K562 (cell line): ENCODE data around the gene MSX1. TPM values are rescaled to one million over a fixed set of nuclear protein-coding genes. Genes with fewer than 3 reads are reported as not detected.

Experiments used
- ATAC-seq: fragments of 200-7000 bp; cut with Tn5 transposase; 3 replicates; pipeline ENCODE4 v1.9.1; 2020; ENCODE audit warnings: moderate library complexity
- BruUV-seq: library from RNA; stranded (reverse); fragments of 400-500 nt; replicated peaks from 2 replicates; lab custom pipeline; 2021; lab: Mats Ljungman, UMichigan
- CTCF ChIA-PET: fragments of 300-600 bp; formaldehyde crosslinking; extraction: SDS; loops from one replicate; lab custom pipeline; 2021; ENCODE audit warnings: low intra/inter-chr PET ratio; lab: Yijun Ruan, JAX
- POLR2A ChIA-PET: fragments of 300-600, 350-650 bp; sonication (Branson Sonifier 250); formaldehyde crosslinking; extraction: SDS; loops from one replicate; lab custom pipeline; 2021; ENCODE audit warnings: antibody characterized with exemption, inconsistent platforms; lab: Yijun Ruan, JAX
- DNase-seq, 4 experiments: peaks; one replicate each; pipeline versions ENCODE4 v3.0.0 to v3.0.0-alpha.2; 2011 to 2018; ENCODE audit warnings: low spot score in 3 of 4, mixed read lengths in 3 of 4; ENCODE audit errors: extremely low read depth in 1 of 4
- FAIRE-seq: peaks from 2 replicates; lab custom pipeline; 2011; peaks lifted over from hg19 to GRCh38; lab: Jason Lieb, UNC
- H2AFZ ChIP-seq: 2 replicates; pipeline ENCODE4 v1.6.0; 2011; ENCODE audit warnings: low read depth, low read length, control low read depth, inconsistent platforms
- H3K27ac ChIP-seq: fragments of 200-600 bp; 3 replicates; pipeline ENCODE4 v1.8.0; 2011; ENCODE audit warnings: low read depth, mild to moderate bottlenecking, control low read depth, inconsistent platforms, low read length, moderate library complexity, mixed read lengths; ENCODE audit errors: extremely low read depth
- H3K27me3 ChIP-seq, 2 experiments: fragments of 300-600 bp in 1 of 2; 2 replicates in 1 of 2; 3 replicates in 1 of 2; pipeline versions ENCODE4 v1.6.0 to v1.8.0; 2011; ENCODE audit warnings: inconsistent platforms in 2 of 2, low read length in 2 of 2, mild to moderate bottlenecking in 1 of 2, mixed read lengths in 1 of 2, moderate library complexity in 1 of 2; ENCODE audit not compliant: control insufficient read depth in 2 of 2, insufficient read depth in 2 of 2
- H3K36me3 ChIP-seq: fragments of 300-600 bp; 3 replicates; pipeline ENCODE4 v1.8.0; 2011; ENCODE audit warnings: mild to moderate bottlenecking, low read length, inconsistent platforms; ENCODE audit not compliant: control insufficient read depth, insufficient read depth
- H3K4me1 ChIP-seq, 2 experiments: fragments of 200-600 bp in 1 of 2; replicated peaks in 1 of 2; 2 replicates in 1 of 2; 3 replicates in 1 of 2; pipeline versions ENCODE4 v1.5.1 to v1.8.0; 2011; ENCODE audit warnings: inconsistent platforms in 2 of 2, low read length in 2 of 2, mild to moderate bottlenecking in 1 of 2, mixed read lengths in 1 of 2, moderate library complexity in 1 of 2; ENCODE audit not compliant: control insufficient read depth in 2 of 2, insufficient read depth in 2 of 2
- H3K4me2 ChIP-seq: 2 replicates; pipeline ENCODE4 v1.6.1; 2011; ENCODE audit warnings: low read length, control low read depth, inconsistent platforms, mixed read lengths; ENCODE audit not compliant: insufficient read depth
- H3K4me3 ChIP-seq: fragments of 200-600 bp; sonication (generic), shearing (Covaris generic); 2 replicates; pipeline ENCODE4 v1.5.1; 2016; ENCODE audit warnings: control low read depth, inconsistent platforms
- H3K79me2 ChIP-seq: fragments of 200-600 bp; 3 replicates; pipeline ENCODE4 v1.8.0; 2011; ENCODE audit warnings: low read length, inconsistent platforms; ENCODE audit not compliant: control insufficient read depth, insufficient read depth
- H3K9ac ChIP-seq, 2 experiments: 2 replicates each; pipeline versions ENCODE4 v1.6.0 to v1.6.1; 2011; ENCODE audit warnings: low read depth in 2 of 2, low read length in 2 of 2, control low read depth in 1 of 2, inconsistent platforms in 1 of 2, mild to moderate bottlenecking in 1 of 2, mixed read lengths in 1 of 2; ENCODE audit not compliant: insufficient read depth in 1 of 2
- H3K9me1 ChIP-seq: one replicate; pipeline ENCODE4 v1.6.0; 2011; ENCODE audit warnings: inconsistent platforms, mild to moderate bottlenecking, low read length, moderate library complexity; ENCODE audit not compliant: control insufficient read depth, insufficient read depth
- H3K9me3 ChIP-seq: replicated peaks from 2 replicates; pipeline ENCODE4 v1.5.1; 2011; ENCODE audit warnings: low read depth, low read length, inconsistent platforms; ENCODE audit not compliant: control insufficient read depth, insufficient read depth
- H4K20me1 ChIP-seq: replicated peaks from 2 replicates; pipeline ENCODE4 v1.6.1; 2011; ENCODE audit warnings: low read length, inconsistent platforms, mixed read lengths; ENCODE audit not compliant: control insufficient read depth, insufficient read depth
- CTBP1 ChIP-seq: fragments of 450-650 bp; IDR thresholded peaks from 2 replicates; pipeline ENCODE4 v1.6.1; 2016; ENCODE audit warnings: borderline replicate concordance
- DNMT1 ChIP-seq: fragments of 450-650 bp; IDR thresholded peaks from 2 replicates; pipeline ENCODE4 v1.6.1; 2016; ENCODE audit warnings: antibody characterized with exemption, mild to moderate bottlenecking
- E2F5 ChIP-seq: sonication (generic); formaldehyde crosslinking; IDR thresholded peaks from 2 replicates; pipeline ENCODE4 v1.8.0; 2022; ENCODE audit warnings: mild to moderate bottlenecking, missing genetic modification reagents
- MTA2 ChIP-seq: fragments of 450-650 bp; IDR thresholded peaks from 2 replicates; pipeline ENCODE4 v1.6.1; 2016; ENCODE audit warnings: low read depth
- MTF1 ChIP-seq: fragments of 250-450 bp; sonication (Bioruptor Pico); IDR thresholded peaks from 2 replicates; pipeline ENCODE4 v1.9.0; 2021; ENCODE audit warnings: moderate library complexity, mild to moderate bottlenecking, inconsistent platforms, borderline replicate concordance
- POLR3A ChIP-seq: IDR thresholded peaks from 2 replicates; pipeline ENCODE4 v1.6.1; 2011; ENCODE audit warnings: borderline replicate concordance, mild to moderate bottlenecking, moderate library complexity; ENCODE audit not compliant: insufficient read length, insufficient read depth; ENCODE audit errors: extremely low read depth
- SIX5 ChIP-seq, 2 experiments: IDR thresholded peaks; 2 replicates each; pipeline ENCODE4 v1.6.1; 2011; ENCODE audit warnings: low read length in 2 of 2, borderline replicate concordance in 1 of 2, low read depth in 1 of 2, mild to moderate bottlenecking in 1 of 2, moderate library complexity in 1 of 2; ENCODE audit not compliant: insufficient read depth in 1 of 2
- SMC3 ChIP-seq: conservative IDR thresholded peaks from 2 replicates; pipeline ENCODE4 v1.6.1; 2011; ENCODE audit warnings: low read depth, low read length, improper control_type of control experiment; ENCODE audit not compliant: insufficient read depth
- TBP ChIP-seq: optimal IDR thresholded peaks from 2 replicates; pipeline ENCODE3; 2011; ENCODE audit warnings: low read depth, low read length, improper control_type of control experiment
- USF2 ChIP-seq: sonication (generic); formaldehyde crosslinking; IDR thresholded peaks from 2 replicates; pipeline ENCODE4 v1.5.0; 2020; ENCODE audit warnings: missing genetic modification reagents
- ZNF140 ChIP-seq: fragments of 250-450 bp; sonication (Bioruptor Pico); IDR thresholded peaks from 2 replicates; pipeline ENCODE4 v1.8.0; 2021; ENCODE audit warnings: moderate library complexity, mild to moderate bottlenecking, inconsistent platforms
- ZNF24 ChIP-seq: fragments of 450-650 bp; IDR thresholded peaks from 2 replicates; pipeline ENCODE4 v1.6.1; 2016
- ZNF609 ChIP-seq: sonication (generic); formaldehyde crosslinking; IDR thresholded peaks from 2 replicates; pipeline ENCODE4 v1.8.1; 2023; ENCODE audit warnings: missing genetic modification reagents, mild to moderate bottlenecking, borderline replicate concordance
- ZNF717 ChIP-seq: fragments of 250-450 bp; sonication (Bioruptor Pico); IDR thresholded peaks from 2 replicates; pipeline ENCODE4 v1.5.0; 2021
- ZNF79 ChIP-seq: fragments of 250-450 bp; sonication (Bioruptor Pico); IDR thresholded peaks from 2 replicates; pipeline ENCODE4 v1.4.0; 2020; ENCODE audit warnings: low read depth, mild to moderate bottlenecking, moderate library complexity
- WGBS: fragments of 100-300 bp; shearing (Covaris generic); methylation state at CpG from one replicate; pipeline ENCODE4 v1.1.6; 2016; ENCODE audit warnings: low coverage, mixed read lengths; ENCODE audit not compliant: insufficient coverage; ENCODE audit errors: missing lambda C conversion rate; 5-methylcytosine and 5-hydroxymethylcytosine counted together
- in situ Hi-C: fragments of 300-500 bp; cut with MboI; formaldehyde crosslinking; loops from 4 replicates; pipeline ENCODE4 v1.15.0; 2018; ENCODE audit warnings: inconsistent platforms, mixed read lengths
- intact Hi-C: fragments of 100-400 bp; cut with micrococcal nuclease; formaldehyde crosslinking; loops from 2 replicates; pipeline ENCODE4 v1.14.2; 2022
- polyA plus RNA-seq, 8 experiments: library from polyadenylated mRNA; depleted of rRNA in 4 of 8; stranded (reverse) in 5 of 8; unstranded in 3 of 8; fragments of >200 nt; fragmentation: Nextera tagmentation in 2 of 8; fragmentation: Illumina TruSeq in 1 of 8; extraction: Ambion mirVana in 2 of 8; extraction: Trizol in 1 of 8; gene quantifications; 2 replicates each; pipeline versions ENCODE4 v1.2.1 to v1.2.3, GENCODE V29; 2011 to 2014; ENCODE audit warnings: inconsistent platforms in 1 of 8, missing spikeins in 1 of 8
- total RNA-seq, 7 experiments: library from RNA; depleted of rRNA in 6 of 7; stranded (reverse); fragments of >200 nt in 6 of 7; fragmentation: Illumina TruSeq in 2 of 7; extraction: Trizol in 2 of 7; gene quantifications; 2 replicates each; pipeline versions ENCODE4 v1.2.1 to v1.2.3, GENCODE V29; 2011 to 2021; ENCODE audit warnings: low replicate concordance in 1 of 7

Gene MSX1
- total and polyA plus RNA-seq, 9 of the 15 experiments (the other 6 are each of a cell fraction or from before 2014, with no cell fraction given) = 1.3 to 6.3 (median 2.3) TPM

GRCh38 chr4:4810092-4810774 is 49.2 kb upstream of the MSX1 start:
- WGBS = 0% methylated on average over 8 of the region's 8 CpGs
- CTCF ChIA-PET = no interaction called here
- TF ChIP-seq POLR3A (no peak), CTBP1 (no peak), TBP (no peak), ZNF79 (CRISPR knock-in tag) (no peak), SIX5 (IDR thresholded peaks at IDR 0.05; ENCODE audit: borderline replicate concordance in 1 of 2, insufficient read depth in 1 of 2, low read depth in 1 of 2, low read length in 2 of 2) (no peak), DNMT1 (no peak), MTF1 (CRISPR knock-in tag) (no peak), E2F5 (CRISPR knock-in tag) (no peak), ZNF140 (CRISPR knock-in tag) (no peak), ZNF717 (CRISPR knock-in tag) (no peak), ZNF24 (no peak), ZNF609 (CRISPR knock-in tag) (no peak), USF2 (CRISPR knock-in tag) (no peak), MTA2 (no peak), SMC3 (no peak)

More at GRCh38 chr4:4810092-4810774, 49.2 kb upstream of the MSX1 start:
- H3K27ac ChIP-seq = no peak overlapping the region
- no TSS peak for BruUV-seq
- no peaks in the 10 kb centered on the region for H3K9me1 ChIP-seq
- H4K20me1 ChIP-seq = no peaks in the 10 kb centered on the region
- intact Hi-C loops (no loop called here), in situ Hi-C loops (no loop called here)
- H3K36me3 ChIP-seq = no peaks in the 10 kb centered on the region
- peaks cover 3 to 38% of the 10 kb centered on the region in 2 experiments; a peak in 3 of 5 replicates for H3K27me3 ChIP-seq
- H3K9me3 ChIP-seq = no peaks in the 10 kb centered on the region
- H2AFZ ChIP-seq = no peak overlapping the region
- H3K79me2 ChIP-seq = no peaks in the 10 kb centered on the region
- no peak overlapping the region for H3K4me3 ChIP-seq
- H3K9ac ChIP-seq = no peak overlapping the region
- DNase-seq = no peak
- no peaks in the 10 kb centered on the region for H3K4me1 ChIP-seq
- ATAC-seq = no peak
- POLR2A ChIA-PET = no interaction called here
- no peak overlapping the region for H3K4me2 ChIP-seq
- FAIRE-seq = no peak
